ENCODE results near the gene HERPUD2.
"Not testable (repeated sequence)": the region's sequence is repeated elsewhere in the genome, so short reads cannot be mapped to it uniquely, and the experiment has no call there.

Gene HERPUD2

DNA sequence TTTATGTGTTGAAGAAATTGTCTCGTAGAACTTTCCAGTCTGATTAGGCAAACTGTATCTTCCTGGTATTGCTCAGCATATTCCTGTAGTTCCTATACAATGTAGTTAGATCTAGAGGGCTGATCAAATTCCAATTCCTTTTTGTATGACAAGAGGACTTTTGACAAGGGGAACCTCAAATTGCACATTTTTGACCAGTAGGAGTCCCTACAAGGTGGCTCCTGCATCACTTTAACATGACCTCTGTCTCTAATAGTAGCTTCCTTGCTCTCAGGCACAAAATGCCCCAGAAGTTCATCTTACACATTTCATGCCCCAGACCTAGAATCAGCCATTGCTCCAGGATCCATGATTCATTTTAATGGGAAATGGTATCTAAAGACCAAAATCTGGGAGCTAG is 18.7 kb downstream of the HERPUD2 start:
- no peak for DNase-seq

DNA sequence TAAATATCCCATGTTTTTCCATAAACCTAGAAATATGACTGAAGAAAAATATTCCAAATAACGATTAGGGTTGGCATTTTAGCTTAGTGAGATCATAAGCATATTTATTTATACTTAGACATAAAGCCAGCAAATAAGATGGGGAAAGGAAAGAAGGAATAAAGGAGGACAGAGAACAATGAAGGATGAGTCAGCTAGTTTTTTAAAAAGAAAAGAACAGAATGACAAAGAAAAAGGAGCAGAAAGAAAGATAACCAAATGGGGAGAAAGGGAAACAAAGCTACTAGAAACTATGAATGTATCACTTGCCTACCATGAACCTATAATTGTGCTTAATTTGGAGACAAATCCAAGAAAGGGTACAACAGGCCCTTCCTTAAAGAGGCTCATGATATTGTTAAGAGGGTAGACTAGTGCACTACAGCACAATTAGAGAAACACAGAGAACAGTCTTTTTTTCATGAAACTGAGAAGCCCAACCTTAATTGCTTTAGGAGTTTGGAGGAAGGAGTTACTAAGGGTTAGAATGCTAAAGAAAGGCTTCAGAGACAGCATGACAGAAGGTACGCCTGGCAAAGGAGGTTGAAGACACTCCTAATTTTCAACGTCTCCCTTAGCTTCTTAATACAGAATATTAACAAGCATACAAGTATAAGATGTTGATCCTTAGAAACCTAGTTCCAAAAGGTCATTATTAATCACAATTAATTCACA is 23.9 kb downstream of the HERPUD2 start:
- no peak for DNase-seq

DNA sequence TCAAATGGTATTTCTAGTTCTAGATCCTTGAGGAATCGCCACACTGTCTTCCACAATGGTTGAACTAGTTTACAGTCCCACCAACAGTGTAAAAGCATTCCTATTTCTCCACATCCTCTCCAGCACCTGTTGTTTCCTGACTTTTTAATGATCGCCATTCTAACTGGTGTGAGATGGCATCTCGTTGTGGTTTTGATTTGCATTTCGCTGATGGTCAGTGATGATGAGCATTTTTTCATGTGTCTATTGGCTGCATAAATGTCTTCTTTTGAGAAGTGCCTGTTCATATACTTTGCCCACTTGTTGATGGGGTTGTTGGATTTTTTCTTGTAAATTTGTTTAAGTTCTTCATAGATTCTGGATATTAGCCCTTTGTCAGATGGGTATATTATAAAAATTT is 34.5 kb downstream of the HERPUD2 start:
- DNase-seq = not testable (repeated sequence)

DNA sequence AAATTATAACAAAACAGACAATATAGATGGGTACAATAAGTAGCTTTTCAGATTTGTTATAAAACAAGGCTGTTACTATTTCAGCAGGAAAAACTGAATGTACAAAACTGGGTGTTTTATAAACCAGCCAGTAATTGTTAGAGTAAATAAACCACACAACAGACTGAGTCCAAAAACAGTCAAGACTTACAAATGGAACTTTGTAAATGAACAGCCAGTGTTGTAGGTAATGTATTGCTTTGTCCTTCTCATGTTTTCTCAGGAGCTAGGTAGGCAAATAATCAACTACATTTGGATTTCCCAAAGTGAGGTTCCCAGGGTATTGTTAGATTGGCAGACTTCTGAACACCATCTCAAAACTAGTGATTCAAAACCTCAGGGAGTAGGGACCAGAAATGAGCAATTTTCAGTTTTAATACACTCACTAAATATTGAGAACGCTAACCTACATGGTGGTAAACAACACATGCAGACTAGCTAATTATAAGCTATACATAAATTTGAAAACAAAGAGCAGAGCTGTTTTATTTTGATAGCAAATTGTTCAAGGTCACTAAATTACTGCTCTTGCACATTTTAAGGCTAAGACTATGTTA is 36.2 kb downstream of the HERPUD2 start:
- no peak for DNase-seq

DNA sequence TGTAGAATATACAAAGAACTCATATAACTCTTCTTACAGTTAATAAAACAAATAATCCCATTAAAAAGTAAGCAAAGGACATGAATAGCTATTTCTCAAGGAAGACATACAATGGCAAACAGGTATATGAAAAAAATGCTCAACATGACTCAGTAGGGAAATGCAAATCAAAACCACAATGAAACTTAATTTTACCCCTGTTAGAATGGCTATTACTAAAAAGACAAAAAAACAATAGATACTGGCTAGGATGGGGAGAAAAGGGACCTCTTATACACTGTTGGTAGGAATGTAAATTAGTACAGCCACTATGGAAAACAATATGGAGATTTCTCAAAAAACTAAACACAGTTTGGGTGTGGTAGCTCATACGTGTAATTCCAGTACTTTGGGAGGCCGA is 37.8 kb downstream of the HERPUD2 start:
- DNase-seq = no peak

DNA sequence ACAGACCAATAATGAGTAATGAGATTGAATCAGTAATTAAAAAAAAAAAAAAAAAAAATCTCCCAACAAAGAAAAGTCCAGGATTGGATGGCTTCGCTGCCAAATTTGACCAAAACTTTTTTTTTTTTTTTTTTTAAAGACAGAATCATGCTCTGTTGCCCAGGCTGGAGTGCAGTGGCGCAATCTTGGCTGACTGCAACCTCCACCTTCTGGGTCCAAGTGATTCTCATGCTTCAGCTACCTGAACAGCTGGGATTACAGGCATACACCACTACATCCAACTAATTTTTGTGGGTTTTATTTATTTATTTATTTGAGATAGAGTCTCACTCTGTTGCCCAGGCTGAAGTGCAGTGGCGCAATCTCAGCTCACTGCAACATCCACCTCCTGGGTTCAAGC is 40.4 kb downstream of the HERPUD2 start:
- DNase-seq = not testable (repeated sequence)

DNA sequence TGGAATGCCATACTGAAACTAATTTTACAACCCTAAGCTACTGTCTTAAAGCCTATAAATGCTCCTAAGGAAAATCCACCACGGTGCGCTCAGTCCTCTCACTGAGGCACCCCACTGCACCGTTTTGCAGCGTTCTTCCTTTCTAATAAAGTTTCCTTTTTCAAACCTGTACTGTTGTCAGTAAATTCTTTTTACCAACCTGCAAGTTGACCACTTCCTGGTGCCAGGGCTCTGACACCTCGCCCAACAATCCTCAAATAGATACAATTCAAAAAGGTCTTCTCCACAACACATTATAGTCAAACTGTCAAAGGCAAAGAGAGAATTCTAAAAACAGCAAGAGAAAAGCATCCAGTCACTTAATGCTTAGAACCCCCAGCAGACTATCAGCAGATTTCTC is 42.8 kb downstream of the HERPUD2 start:
- no peak for DNase-seq

DNA sequence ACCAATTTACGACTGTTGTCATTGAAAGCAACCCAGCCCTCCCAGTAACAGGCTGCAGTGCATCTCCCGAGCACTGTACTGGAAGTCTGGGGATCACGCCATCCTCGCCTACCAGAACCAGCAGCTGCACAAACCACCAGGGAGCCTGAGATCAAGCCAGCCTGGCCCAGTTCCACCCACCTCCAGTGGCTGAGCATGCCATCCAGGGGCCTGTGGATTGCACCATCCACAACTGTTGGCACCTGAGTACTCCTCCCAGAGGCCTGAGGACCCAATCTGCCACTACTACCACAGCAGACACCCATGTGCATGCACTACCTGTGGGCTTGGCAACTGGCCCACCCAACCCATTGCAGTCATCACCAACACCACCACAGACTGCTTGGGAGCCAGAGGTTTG is 44.2 kb downstream of the HERPUD2 start:
- DNase-seq = no peak

DNA sequence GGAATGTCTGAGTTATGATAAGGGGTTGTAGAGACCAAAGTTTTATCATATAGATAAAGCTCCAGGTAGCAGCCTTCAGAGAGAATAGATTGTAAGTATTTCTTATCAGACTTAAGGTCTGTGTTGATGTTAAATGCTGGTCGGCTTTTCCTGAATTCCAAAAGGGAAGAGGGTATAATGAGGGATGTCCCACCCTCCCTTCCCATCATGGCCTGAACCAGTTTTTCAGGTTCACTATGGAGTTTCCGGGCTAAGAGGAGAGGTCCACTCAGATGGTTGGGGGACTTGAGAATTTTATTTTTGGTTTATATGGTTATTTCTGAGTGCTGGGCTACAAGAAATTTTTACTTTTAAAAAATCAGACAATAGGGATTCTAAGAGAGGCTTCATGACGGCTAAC is 45.2 kb downstream of the HERPUD2 start:
- no peak for DNase-seq

DNA sequence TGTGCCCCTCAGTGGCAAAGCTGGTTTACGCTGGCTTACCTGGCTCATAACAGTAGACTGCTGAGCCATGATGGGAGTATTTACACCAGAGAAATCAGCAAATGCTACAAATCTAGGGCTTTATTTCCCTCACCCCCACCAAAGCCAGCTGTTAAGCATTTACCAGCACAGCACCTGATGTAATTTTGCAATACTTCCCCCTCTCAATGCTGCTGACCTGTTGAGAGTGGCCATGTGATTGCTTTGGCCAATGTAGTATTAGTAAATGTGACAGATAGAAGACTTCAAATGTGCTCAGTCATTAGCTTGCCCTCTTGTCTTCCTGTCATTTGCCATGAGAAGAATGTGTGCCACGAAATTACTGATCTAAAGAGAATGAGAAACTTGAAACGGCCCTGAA is 46.6 kb downstream of the HERPUD2 start:
- no peak for DNase-seq

DNA sequence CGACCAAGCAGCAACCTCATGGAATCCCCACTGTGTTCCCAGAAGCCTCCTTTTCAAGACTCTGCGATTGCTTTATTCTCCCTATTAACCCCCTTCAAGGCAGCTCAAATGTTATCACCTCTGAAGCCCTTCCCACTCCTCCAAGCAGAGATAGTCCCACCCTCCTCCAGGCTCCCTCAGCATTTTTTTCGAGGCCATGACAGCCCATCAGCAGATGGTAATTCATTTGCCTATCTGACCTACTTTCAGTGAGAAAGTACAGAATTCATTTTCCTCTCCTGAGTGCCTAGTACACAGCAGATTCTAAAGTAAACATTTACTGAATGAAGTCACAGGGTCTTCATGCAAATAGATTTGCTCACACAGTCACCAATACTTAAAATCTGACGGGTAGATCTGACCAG is 47.8 kb downstream of the HERPUD2 start:
- peak; percentile 48 for DNase-seq

DNA sequence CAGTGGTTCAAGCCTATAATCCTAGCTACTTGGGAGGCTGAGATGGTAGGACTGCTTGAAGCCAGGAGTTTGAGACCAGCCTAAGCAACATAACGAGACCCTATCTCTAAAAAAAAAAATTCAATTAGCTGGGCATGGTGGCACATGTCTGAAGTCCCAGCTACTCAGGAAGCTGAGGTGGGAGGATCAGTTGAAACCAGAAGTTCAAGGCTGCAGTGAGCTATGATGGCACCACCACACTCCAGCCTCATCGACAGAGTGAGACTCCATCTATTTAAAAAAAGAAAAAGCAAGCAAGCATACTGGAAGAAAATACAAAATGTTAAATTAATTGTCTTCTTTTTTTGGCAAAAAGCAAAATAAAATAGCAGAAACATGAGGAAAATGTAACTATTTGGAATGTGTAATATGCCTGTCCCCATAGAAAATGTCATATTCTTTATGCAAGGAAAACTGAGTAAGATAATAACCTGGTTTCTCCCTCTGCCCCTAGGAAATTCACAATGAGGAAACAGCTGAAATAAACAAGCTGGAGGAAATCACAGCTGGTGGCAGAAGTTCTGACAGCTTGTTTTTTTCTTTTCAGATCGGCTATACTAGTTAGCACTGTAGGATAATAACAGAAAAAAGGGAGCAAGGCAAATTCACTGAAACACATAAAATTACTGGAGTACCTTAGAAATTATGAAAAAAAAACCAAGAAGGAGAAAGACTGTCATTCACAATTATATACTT is 48.5 kb downstream of the HERPUD2 start:
- DNase-seq = no peak

DNA sequence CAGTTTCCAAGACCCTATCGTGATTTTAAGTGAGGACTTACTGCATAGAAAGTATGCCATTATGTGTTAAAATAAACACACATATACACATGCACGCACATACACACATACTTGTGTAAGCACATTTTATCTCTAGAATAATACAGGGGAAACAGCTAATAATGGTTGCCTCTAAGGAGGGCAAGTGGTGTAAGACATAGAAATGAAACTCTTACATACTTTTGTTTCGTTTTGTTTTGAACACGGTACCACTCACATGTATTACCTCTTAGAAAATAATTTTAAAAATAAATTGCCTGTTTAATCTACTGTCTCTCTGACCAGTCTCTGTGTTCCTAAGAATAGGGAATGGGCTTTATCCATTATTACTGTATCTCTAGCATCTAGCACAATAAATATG is 49.2 kb downstream of the HERPUD2 start:
- DNase-seq = no peak

DNA sequence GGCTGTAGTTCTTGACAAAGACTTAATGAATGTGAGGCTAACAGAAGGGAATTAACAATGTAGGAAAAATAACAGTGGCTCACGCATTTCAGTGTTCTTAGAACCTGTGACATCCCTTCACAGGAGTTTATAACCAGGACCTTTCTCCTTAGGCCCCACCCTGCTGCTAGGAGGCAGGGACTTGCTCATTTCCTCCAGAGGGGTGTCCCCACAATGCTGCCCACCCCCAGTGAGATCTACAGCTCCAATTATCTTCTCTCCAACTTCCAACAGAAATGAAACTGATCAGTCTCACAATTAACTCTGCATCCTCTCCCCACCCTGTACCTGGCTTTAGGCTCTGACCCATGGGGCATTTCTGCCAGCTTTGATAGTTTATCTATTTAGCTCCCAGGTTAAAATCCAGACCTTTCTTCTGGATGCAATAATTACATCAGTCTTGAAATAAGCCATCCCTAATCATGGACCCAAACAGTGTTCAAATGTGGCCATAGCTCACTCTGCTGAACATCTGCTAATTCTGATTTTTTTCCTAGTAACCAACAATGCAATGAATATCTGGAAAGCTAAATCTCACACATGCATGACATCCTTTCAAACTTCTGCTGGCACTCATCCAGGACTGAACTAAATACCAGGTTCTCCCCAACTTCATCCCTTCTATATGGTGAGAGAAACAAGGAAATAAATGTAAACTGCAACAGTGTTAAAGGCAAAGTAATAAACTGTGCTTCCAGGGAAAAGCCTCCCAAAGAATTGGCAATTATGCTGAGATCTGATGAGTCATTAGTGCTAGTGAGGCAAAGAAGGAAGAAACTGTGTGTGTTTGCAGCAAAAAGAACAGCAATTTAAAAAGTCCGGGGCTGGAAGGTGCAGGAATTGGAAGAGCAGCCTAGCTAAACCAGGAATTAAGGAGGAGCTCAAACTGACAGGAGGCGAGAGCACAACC is 64.6 kb downstream of the HERPUD2 start:
- no peak for DNase-seq

DNA sequence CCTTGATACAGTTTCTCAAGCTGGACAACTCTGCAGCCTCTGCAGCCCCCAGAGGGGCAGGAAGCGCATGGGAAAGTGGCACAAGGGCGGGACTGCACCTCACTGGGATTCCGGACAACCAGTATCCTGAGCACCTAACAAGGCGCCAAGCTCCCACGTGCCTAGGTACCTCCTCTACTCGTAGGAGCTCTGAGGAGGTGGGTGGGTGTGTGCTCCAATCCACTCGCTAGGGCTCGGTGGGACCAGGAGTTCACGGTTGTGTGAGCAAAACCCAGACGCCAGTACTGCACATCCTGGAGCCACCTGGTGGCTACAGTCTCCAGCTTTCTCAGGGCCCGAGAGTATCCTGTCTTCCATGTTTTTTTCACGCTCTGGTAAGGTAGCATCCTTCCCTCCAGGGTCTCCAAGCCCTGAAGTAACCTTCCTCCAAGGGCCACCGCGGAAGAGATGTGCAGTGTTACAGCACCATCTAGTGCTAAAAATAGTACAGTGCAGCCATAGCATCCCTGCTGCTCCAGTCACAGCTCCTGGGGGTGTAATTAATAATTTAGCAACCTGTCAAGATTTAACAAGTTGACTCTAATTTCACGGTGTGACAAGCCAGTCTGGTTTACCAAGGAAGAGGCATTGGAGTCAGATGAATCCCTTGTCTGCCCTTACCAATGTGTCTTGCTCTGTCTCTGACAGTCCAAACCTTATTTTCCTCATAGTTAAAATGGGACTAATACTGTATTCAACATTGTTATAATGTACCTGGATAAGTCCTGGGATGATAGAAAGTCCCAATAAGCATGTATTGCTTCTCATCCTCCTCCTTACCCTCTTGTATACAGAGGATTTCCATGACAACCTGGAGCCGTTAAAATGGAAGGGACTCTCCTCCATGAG is 70.4 kb downstream of the HERPUD2 start:
- peak; percentile 3 for DNase-seq

DNA sequence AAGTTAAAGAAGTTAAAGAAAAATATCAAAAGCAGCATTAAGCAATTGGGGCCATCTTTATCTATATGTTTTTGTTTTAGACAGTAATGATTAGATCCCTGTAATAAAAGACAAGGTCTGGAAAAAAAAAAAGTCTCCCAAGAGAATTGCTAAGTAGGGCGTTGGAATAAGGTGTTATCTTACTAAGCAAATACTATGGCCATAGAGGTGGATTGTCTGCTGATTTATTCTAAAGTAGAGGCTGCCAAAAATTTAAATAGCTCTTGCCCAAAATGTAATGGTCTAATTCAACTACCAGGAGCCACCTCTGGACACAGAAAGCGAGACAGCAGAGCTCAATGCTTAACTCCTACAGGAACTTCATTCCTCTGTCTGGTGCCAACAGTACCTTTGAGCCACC is 71.6 kb downstream of the HERPUD2 start:
- DNase-seq = peak; percentile 11

DNA sequence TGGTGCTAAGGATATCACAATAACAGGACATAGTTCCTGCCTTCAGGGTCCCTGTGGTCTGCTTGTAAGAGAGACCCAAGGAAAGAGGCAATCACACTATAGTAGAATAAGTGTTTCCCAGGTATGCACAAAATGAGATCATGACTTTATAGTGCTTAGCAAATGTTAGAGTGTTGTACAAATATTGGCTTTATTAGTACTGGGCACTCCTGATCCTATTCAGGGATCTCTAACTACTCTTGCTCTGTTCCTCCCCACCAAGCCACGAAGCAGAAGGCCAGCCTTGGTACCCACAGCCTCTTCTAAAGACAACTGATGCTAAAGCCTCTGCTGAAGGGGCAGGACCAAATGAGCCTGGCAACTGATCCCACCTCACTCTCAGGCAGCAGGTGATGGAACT is 75.1 kb downstream of the HERPUD2 start:
- no peak for DNase-seq

DNA sequence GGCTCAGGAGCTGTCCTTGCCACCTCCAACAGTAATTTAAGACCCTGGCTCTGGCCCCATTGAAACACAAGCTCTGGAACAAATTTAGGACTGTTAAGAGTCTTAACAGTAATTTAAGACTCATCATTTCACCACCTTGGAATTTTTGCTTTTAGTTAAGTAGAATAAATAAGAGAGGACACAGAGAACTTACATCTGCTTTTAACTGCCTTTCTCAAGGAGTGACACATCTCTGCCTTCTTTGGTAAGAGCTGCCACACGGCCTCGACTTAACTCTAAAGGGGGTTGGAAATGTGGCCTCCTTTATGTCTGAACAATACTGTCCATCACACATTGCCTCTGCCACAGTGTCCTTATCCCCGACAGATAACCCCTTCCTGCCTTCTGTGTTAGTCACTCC is 77.9 kb downstream of the HERPUD2 start:
- no peak for DNase-seq

DNA sequence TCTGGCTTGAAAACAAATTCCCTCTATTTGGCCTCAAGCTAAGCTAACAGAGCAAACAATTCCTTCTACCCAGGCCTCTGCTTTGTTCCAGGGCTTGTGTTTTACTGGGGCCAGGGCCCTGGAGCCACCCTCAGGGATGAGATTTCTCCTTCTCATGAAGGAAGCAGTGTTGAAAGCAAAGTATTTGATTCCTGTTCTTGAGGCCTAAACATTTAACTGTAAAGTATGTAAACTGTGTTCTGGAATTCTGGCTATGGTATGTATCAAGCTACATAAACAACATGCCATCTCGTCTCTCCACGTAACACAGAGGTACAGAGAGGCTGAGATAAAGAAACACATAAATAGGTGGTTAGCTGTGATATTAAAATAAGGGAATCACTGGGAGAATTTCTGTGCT is 81.8 kb downstream of the HERPUD2 start:
- no peak for DNase-seq

DNA sequence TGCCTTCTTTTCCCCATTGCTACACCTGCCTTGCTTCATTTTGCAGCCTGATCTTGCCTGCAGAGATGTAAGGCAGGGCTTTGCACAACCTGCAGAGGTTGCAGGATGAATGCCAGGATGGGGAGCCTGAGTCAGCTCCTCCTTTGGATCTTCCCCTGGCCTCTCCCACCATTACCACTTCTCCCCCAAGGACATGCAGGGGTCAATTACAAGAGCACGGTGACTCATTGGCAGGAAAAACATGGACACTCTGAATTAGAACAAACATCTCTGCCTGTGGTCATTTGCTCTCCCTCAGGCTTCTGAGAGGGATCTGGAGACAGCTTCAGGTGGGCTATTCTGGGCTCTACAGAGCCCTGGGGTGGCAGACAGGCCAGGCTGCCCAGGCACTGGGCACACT is 89.2 kb downstream of the HERPUD2 start:
- DNase-seq = no peak

DNA sequence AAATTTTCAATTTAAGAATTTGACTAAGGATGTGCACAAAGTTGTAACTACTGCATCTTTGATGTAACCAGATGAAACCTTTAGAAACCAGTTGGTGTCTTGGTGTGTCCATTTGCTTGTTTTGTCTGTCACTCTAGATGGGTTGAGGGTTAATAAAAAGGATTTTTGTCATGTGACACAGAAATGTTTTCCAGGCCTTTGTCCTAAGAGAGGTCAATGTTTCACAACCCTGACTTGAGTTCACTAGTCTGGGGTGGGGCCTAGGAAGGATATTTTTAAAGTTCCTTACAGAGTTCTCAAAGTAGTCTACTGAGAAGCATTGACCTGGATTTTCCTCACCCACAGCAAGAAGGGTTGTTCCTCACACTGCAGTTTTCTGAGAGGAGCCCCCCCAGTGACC is 90.3 kb downstream of the HERPUD2 start:
- no peak for DNase-seq

DNA sequence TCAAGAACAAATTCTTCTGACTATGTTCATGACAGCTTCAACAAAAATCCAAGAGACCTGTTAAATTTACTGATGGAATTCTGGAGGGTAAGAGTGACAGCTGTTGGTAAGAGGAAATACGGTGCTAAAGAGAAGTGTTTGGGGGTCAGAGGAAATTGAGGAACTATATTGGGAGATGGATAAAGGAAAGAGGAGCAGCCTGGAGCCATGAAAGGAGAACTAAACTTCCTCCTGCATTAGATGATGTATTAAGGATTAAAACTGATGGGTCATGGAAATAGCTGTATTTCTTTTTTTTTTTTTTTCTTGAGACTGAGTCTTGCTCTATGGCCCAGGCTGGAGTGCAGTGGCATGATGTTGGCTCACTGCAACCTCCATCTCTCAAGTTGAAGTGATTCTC is 95.3 kb downstream of the HERPUD2 start:
- no peak for DNase-seq

All from NCI-H2029 (cell line).